SK-N-SH (cell line): ENCODE data around the gene PRKD2.

Source experiments
- EP300 ChIP-seq, 2 experiments: IDR thresholded peaks; 2 replicates each; pipeline versions ENCODE4 v1.4.0 to v1.6.1; 2012; ENCODE audit warnings: borderline replicate concordance in 1 of 2, low read depth in 1 of 2, low read length in 1 of 2
- FOXJ3 ChIP-seq: sonication (generic); formaldehyde crosslinking; IDR thresholded peaks from 2 replicates; pipeline ENCODE4 v1.5.1; 2020; ENCODE audit warnings: mild to moderate bottlenecking, missing genetic modification reagents
- GABPA ChIP-seq: IDR thresholded peaks from 2 replicates; pipeline ENCODE4 v1.4.0; 2012; ENCODE audit warnings: low read depth, mild to moderate bottlenecking
- MEF2A ChIP-seq: IDR thresholded peaks from 2 replicates; pipeline ENCODE4 v1.4.0; 2012; ENCODE audit warnings: low read depth, borderline replicate concordance
- POLR2AphosphoS5 ChIP-seq: IDR thresholded peaks from 2 replicates; pipeline ENCODE4 v1.6.1; 2012; ENCODE audit warnings: low read depth, low read length
- TAF1 ChIP-seq: IDR thresholded peaks from 2 replicates; pipeline ENCODE4 v1.6.1; 2012; ENCODE audit warnings: low read depth, mild to moderate bottlenecking, low read length, moderate library complexity, borderline replicate concordance
- TF ChIP-seq, protein P1 (sequence below): fragments of 200-600 bp; sonication (generic); IDR thresholded peaks from 2 replicates; pipeline ENCODE4 v1.6.1; 2017; ENCODE audit warnings: antibody characterized with exemption, mild to moderate bottlenecking, moderate library complexity
- TF ChIP-seq, protein P2 (sequence below): IDR thresholded peaks from 2 replicates; pipeline ENCODE4 v1.6.1; 2012; ENCODE audit warnings: mild to moderate bottlenecking, low read depth, low read length, moderate library complexity
- TF ChIP-seq, protein P3 (sequence below): IDR thresholded peaks from 2 replicates; pipeline ENCODE4 v1.4.0; 2012; ENCODE audit warnings: low read depth

DNA sequence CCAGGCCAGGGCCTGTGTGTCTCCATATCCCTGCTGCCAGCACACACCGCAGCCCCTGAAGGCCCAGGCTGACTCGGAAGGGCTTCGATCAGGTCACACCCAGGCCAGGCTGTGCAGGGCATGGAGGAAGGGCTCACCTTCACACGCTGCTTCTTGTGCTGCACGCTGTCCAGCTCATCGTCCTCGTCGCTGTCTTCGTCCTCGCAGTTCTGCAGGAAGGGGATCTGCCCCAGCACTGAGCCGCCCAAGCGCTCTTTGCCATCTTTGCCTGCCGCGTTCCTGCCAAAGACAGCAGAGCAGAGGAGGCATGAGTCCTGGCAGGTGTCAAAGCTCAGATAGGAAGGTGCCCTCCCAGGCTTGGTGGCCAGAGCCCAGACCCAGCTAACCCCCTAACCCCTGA, 13.7 kb upstream of the PRKD2 start:
- TF ChIP-seq, protein P1, sequence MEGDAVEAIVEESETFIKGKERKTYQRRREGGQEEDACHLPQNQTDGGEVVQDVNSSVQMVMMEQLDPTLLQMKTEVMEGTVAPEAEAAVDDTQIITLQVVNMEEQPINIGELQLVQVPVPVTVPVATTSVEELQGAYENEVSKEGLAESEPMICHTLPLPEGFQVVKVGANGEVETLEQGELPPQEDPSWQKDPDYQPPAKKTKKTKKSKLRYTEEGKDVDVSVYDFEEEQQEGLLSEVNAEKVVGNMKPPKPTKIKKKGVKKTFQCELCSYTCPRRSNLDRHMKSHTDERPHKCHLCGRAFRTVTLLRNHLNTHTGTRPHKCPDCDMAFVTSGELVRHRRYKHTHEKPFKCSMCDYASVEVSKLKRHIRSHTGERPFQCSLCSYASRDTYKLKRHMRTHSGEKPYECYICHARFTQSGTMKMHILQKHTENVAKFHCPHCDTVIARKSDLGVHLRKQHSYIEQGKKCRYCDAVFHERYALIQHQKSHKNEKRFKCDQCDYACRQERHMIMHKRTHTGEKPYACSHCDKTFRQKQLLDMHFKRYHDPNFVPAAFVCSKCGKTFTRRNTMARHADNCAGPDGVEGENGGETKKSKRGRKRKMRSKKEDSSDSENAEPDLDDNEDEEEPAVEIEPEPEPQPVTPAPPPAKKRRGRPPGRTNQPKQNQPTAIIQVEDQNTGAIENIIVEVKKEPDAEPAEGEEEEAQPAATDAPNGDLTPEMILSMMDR: no peak
- TF ChIP-seq GABPA: no peak
- TF ChIP-seq EP300 (IDR thresholded peaks at IDR 0.05; ENCODE audit: borderline replicate concordance in 1 of 2, low read depth in 1 of 2, low read length in 1 of 2): no peak
- TF ChIP-seq, protein P2, sequence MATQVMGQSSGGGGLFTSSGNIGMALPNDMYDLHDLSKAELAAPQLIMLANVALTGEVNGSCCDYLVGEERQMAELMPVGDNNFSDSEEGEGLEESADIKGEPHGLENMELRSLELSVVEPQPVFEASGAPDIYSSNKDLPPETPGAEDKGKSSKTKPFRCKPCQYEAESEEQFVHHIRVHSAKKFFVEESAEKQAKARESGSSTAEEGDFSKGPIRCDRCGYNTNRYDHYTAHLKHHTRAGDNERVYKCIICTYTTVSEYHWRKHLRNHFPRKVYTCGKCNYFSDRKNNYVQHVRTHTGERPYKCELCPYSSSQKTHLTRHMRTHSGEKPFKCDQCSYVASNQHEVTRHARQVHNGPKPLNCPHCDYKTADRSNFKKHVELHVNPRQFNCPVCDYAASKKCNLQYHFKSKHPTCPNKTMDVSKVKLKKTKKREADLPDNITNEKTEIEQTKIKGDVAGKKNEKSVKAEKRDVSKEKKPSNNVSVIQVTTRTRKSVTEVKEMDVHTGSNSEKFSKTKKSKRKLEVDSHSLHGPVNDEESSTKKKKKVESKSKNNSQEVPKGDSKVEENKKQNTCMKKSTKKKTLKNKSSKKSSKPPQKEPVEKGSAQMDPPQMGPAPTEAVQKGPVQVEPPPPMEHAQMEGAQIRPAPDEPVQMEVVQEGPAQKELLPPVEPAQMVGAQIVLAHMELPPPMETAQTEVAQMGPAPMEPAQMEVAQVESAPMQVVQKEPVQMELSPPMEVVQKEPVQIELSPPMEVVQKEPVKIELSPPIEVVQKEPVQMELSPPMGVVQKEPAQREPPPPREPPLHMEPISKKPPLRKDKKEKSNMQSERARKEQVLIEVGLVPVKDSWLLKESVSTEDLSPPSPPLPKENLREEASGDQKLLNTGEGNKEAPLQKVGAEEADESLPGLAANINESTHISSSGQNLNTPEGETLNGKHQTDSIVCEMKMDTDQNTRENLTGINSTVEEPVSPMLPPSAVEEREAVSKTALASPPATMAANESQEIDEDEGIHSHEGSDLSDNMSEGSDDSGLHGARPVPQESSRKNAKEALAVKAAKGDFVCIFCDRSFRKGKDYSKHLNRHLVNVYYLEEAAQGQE: no peak
- TF ChIP-seq FOXJ3 (CRISPR knock-in tag): no peak
- TF ChIP-seq TAF1: no peak
- TF ChIP-seq, protein P3, sequence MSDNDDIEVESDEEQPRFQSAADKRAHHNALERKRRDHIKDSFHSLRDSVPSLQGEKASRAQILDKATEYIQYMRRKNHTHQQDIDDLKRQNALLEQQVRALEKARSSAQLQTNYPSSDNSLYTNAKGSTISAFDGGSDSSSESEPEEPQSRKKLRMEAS: no peak
- no peak for TF ChIP-seq POLR2AphosphoS5
- no peak for TF ChIP-seq MEF2A
